Upper lobe of left lung (tissue), 6 donors: Measurements from ENCODE around the gene SDS. TPM values are rescaled to one million over a fixed set of nuclear protein-coding genes. Genes with fewer than 3 reads are reported as not detected.

ENCODE experiments used
- ATAC-seq, 2 donors: fragments of 200-7000 bp; cut with Tn5 transposase; one replicate each; pipeline ENCODE4 v1.9.1; 2022; ENCODE audit warnings: mild to moderate bottlenecking in 2 of 2, moderate library complexity in 2 of 2; ENCODE audit not compliant: low FRiP score in 2 of 2
- DNase-seq, 2 donors: peaks; one replicate each; pipeline ENCODE4 v3.0.0-alpha.2; 2019 to 2020
- H3K27ac ChIP-seq, 4 donors: fragments of 200-600 bp; sonication (generic); one replicate each; pipeline ENCODE4 v1.5.1; 2016 to 2019
- H3K27me3 ChIP-seq, 4 donors: fragments of 200-600 bp; sonication (generic); one replicate each; pipeline ENCODE4 v1.5.1; 2017 to 2019
- H3K36me3 ChIP-seq, 4 donors: fragments of 200-600 bp; sonication (generic); one replicate each; pipeline ENCODE4 v1.5.1; 2016 to 2019
- H3K4me1 ChIP-seq, 4 donors: fragments of 200-600 bp; sonication (generic); one replicate each; pipeline ENCODE4 v1.5.1; 2018 to 2019
- H3K4me3 ChIP-seq, 4 donors: fragments of 200-600 bp; sonication (generic); one replicate each; pipeline ENCODE4 v1.5.1; 2017 to 2019; ENCODE audit warnings: mild to moderate bottlenecking in 2 of 4, moderate library complexity in 1 of 4
- H3K9me3 ChIP-seq, 4 donors: fragments of 200-600 bp; sonication (generic); one replicate each; pipeline ENCODE4 v1.5.1; 2018 to 2019
- EP300 ChIP-seq, 4 donors: sonication (generic); formaldehyde crosslinking; IDR thresholded peaks; one replicate each; pipeline ENCODE4 v1.5.1; 2017; ENCODE audit warnings: antibody characterized with exemption in 4 of 4, control low read depth in 2 of 4
- POLR2A ChIP-seq, 4 donors: fragments of 450-650 bp; IDR thresholded peaks; one replicate each; pipeline ENCODE4 v1.5.1; 2016 to 2017; ENCODE audit warnings: antibody characterized with exemption in 4 of 4, mild to moderate bottlenecking in 2 of 4
- POLR2AphosphoS5 ChIP-seq, 2 donors: sonication (generic); formaldehyde crosslinking; IDR thresholded peaks; one replicate each; pipeline ENCODE4 v1.5.1; 2017; ENCODE audit warnings: antibody characterized with exemption in 2 of 2
- WGBS, 2 donors: methylation state at CpG; one replicate each; pipeline ENCODE4 v1.1.5; 2017 to 2018; 5-methylcytosine and 5-hydroxymethylcytosine counted together
- total RNA-seq, 6 donors: library from RNA; depleted of rRNA in 4 of 6; stranded (reverse); fragments of >200 nt in 4 of 6; gene quantifications; one replicate each; pipeline versions ENCODE4 v1.1.0 to v1.2.1, GENCODE V29; 2016 to 2021
- TF ChIP-seq, protein P1 (sequence below), 6 experiments: fragments of 450-650 bp in 4 of 6; fragments of 200-600 bp in 2 of 6; sonication (generic) in 2 of 6; IDR thresholded peaks; one replicate each; pipeline ENCODE4 v1.5.1; 2016 to 2019; ENCODE audit warnings: antibody characterized with exemption in 6 of 6
- donor health status: DM: no; HTN: no; CAD: no; lungs with moderate emphysema.
- donor health status: DM: no; HTN: yes; CAD: no; lungs with severe emphysema.

The SDS gene
- total RNA-seq, 6 donors from 2014 or later, result 1.00 to 4.0 (median 2.4) TPM

DNA sequence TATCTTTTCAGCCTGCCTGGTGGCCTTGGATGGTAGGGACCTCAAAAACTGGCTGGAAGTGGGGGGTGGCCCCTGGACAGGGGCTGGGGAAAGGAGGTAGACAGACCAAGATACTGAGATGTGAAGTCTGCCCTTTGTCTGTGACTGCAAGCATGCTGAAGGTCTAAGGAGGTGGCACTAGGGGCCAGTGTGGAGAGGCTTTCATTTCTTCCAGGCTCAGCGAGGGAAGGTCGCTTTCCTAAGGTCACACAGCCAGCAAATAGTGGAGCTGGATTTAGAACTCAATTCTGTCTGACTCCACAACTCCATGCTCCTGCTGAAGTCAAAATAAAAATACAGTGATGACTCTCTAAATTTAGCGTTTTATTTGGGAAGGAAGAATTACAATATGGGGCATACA, 56.6 kb downstream of the SDS start:
- H3K4me3 ChIP-seq, result no peak overlapping the region
- H3K27ac ChIP-seq, result no peak overlapping the region
- no peak for DNase-seq
- ATAC-seq, result no peak
- no peaks in the 10 kb centered on the region for H3K9me3 ChIP-seq
- 92 to 94% methylated on average over 3 of the region's 3 CpGs for WGBS, 2 donors
- no peaks in the 10 kb centered on the region for H3K27me3 ChIP-seq
- no peaks in the 10 kb centered on the region for H3K36me3 ChIP-seq
- no peak for TF ChIP-seq EP300 (IDR thresholded peaks at IDR 0.05)
- TF ChIP-seq, protein P1, sequence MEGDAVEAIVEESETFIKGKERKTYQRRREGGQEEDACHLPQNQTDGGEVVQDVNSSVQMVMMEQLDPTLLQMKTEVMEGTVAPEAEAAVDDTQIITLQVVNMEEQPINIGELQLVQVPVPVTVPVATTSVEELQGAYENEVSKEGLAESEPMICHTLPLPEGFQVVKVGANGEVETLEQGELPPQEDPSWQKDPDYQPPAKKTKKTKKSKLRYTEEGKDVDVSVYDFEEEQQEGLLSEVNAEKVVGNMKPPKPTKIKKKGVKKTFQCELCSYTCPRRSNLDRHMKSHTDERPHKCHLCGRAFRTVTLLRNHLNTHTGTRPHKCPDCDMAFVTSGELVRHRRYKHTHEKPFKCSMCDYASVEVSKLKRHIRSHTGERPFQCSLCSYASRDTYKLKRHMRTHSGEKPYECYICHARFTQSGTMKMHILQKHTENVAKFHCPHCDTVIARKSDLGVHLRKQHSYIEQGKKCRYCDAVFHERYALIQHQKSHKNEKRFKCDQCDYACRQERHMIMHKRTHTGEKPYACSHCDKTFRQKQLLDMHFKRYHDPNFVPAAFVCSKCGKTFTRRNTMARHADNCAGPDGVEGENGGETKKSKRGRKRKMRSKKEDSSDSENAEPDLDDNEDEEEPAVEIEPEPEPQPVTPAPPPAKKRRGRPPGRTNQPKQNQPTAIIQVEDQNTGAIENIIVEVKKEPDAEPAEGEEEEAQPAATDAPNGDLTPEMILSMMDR (IDR thresholded peaks at IDR 0.05), result no peak
- TF ChIP-seq POLR2A (IDR thresholded peaks at IDR 0.05), result no peak
- no peak for TF ChIP-seq POLR2AphosphoS5 (IDR thresholded peaks at IDR 0.05)
- no peaks in the 10 kb centered on the region for H3K4me1 ChIP-seq

DNA sequence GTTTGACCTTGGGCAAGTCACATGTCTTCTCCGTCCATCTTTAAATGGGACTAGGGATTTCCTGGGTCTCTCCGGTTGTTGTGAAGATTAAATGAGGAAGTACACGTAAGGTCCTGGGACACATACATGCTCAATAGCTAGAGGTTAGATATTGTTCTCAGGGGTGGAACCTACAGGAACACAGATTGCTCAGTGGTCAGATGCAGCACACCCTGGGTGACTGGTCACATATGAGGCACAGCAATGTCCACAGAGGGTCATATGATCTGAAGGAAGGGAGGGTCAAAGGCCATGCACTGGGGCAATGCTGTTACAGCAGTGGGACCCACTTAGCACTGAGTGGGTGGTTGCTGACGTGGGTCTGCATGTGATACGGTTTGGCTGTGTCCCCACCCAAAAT, 57.3 kb downstream of the SDS start:
- peak; percentile 24 to 47 for ATAC-seq
- 79 to 87% methylated on average over 5 of the region's 5 CpGs for WGBS, 2 donors
- no peaks in the 10 kb centered on the region for H3K27me3 ChIP-seq
- H3K27ac ChIP-seq, result no peak overlapping the region
- no peaks in the 10 kb centered on the region for H3K9me3 ChIP-seq
- H3K4me1 ChIP-seq, result no peaks in the 10 kb centered on the region
- H3K4me3 ChIP-seq, result no peak overlapping the region
- no peaks in the 10 kb centered on the region for H3K36me3 ChIP-seq
- no peak for DNase-seq
- no peak for TF ChIP-seq EP300 (IDR thresholded peaks at IDR 0.05)
- no peak for TF ChIP-seq POLR2AphosphoS5 (IDR thresholded peaks at IDR 0.05)
- TF ChIP-seq, protein P1 (IDR thresholded peaks at IDR 0.05), result no peak
- TF ChIP-seq POLR2A (IDR thresholded peaks at IDR 0.05), result no peak

DNA sequence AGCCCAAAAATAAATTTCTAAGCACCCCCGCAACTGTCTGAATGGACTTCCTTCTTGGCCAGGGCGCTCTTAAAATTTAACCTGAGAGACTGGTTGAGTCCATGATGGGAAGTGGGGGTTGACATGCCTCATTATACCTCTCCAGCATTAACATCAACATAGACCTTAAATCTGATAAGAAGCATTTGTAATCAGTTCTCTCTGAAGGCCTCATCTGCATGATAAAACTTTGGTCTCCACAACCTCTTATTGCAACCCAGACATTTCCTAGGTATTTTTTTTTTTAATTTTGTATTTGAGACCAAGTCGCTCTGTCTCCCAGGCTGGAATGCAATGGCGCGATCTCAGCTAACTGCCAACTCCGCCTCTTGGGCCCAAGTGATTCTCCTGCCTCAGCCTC, 58.4 kb downstream of the SDS start:
- no peaks in the 10 kb centered on the region for H3K9me3 ChIP-seq
- no peak for TF ChIP-seq POLR2A (IDR thresholded peaks at IDR 0.05)
- H3K4me3 ChIP-seq, result no peak overlapping the region
- no peak overlapping the region for H3K27ac ChIP-seq
- no peaks in the 10 kb centered on the region for H3K36me3 ChIP-seq
- DNase-seq (no peak), ATAC-seq (no peak)
- no peaks in the 10 kb centered on the region for H3K4me1 ChIP-seq
- WGBS, 2 donors, result 90 to 95% methylated on average over 6 of the region's 6 CpGs
- H3K27me3 ChIP-seq, result no peaks in the 10 kb centered on the region

Other genes with a start within 250 kb of the SDS start
- 10 to 100 TPM; 43.3 to 81.5 (median 58.9) TPM for gene DDX54, start 218.4 kb downstream of the SDS start, total RNA-seq
- gene RITA1, start 218.2 kb downstream of the SDS start, total RNA-seq, result 10 to 100 TPM; 11.5 to 25.2 (median 17.6) TPM
- gene TPCN1, start 182.4 kb downstream of the SDS start, total RNA-seq, result 100 to 1,000 TPM in 1 of 6 donors, 10 to 100 TPM in 5; 36.6 to 193 (median 52.2) TPM
- gene SLC8B1, start 68.8 kb downstream of the SDS start, total RNA-seq, result 100 to 1,000 TPM in 1 of 6 donors, 10 to 100 TPM in 5; 35.9 to 189 (median 44.5) TPM
- gene PLBD2, start 45.3 kb downstream of the SDS start, total RNA-seq, result 10 to 100 TPM; 19.5 to 60.0 (median 46.4) TPM
- gene SDSL, start 18.5 kb upstream of the SDS start, total RNA-seq, result 10 to 100 TPM in 3 of 6 donors, 1 to 10 TPM in 3; 1.1 to 26.9 (median 9.1) TPM
- gene LHX5, start 68.0 kb upstream of the SDS start, total RNA-seq, result not detected